Measurements from ENCODE around the gene XIRP1.

DNA sequence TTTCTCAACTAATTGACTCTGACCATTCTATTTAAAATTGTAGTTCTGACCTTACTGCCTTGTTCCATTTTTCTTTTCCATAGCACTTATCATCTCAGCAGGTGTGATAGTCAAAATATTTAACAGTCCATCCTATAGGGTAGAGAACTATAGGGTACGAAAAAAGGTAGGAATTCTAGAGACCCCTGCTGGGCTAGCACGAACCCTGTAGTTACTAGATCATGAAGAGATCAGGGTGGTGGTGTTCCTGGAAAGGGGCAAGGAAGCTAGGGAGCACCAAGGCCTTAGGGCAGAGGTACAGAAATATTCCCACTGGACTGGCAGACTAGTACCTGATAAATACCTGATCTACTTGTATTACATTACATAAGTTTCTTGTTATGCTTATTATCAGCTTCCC, 31.9 kb upstream of the XIRP1 start:
- TF ChIP-seq, protein P1, sequence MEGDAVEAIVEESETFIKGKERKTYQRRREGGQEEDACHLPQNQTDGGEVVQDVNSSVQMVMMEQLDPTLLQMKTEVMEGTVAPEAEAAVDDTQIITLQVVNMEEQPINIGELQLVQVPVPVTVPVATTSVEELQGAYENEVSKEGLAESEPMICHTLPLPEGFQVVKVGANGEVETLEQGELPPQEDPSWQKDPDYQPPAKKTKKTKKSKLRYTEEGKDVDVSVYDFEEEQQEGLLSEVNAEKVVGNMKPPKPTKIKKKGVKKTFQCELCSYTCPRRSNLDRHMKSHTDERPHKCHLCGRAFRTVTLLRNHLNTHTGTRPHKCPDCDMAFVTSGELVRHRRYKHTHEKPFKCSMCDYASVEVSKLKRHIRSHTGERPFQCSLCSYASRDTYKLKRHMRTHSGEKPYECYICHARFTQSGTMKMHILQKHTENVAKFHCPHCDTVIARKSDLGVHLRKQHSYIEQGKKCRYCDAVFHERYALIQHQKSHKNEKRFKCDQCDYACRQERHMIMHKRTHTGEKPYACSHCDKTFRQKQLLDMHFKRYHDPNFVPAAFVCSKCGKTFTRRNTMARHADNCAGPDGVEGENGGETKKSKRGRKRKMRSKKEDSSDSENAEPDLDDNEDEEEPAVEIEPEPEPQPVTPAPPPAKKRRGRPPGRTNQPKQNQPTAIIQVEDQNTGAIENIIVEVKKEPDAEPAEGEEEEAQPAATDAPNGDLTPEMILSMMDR (IDR thresholded peaks at IDR 0.05; ENCODE audit: low read depth, low read length, missing input control) = no peak
- no peak for TF ChIP-seq RAD21 (IDR thresholded peaks at IDR 0.05)
- no peak for TF ChIP-seq NR2F2 (IDR thresholded peaks at IDR 0.05)
- TF ChIP-seq, protein P2, sequence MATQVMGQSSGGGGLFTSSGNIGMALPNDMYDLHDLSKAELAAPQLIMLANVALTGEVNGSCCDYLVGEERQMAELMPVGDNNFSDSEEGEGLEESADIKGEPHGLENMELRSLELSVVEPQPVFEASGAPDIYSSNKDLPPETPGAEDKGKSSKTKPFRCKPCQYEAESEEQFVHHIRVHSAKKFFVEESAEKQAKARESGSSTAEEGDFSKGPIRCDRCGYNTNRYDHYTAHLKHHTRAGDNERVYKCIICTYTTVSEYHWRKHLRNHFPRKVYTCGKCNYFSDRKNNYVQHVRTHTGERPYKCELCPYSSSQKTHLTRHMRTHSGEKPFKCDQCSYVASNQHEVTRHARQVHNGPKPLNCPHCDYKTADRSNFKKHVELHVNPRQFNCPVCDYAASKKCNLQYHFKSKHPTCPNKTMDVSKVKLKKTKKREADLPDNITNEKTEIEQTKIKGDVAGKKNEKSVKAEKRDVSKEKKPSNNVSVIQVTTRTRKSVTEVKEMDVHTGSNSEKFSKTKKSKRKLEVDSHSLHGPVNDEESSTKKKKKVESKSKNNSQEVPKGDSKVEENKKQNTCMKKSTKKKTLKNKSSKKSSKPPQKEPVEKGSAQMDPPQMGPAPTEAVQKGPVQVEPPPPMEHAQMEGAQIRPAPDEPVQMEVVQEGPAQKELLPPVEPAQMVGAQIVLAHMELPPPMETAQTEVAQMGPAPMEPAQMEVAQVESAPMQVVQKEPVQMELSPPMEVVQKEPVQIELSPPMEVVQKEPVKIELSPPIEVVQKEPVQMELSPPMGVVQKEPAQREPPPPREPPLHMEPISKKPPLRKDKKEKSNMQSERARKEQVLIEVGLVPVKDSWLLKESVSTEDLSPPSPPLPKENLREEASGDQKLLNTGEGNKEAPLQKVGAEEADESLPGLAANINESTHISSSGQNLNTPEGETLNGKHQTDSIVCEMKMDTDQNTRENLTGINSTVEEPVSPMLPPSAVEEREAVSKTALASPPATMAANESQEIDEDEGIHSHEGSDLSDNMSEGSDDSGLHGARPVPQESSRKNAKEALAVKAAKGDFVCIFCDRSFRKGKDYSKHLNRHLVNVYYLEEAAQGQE (IDR thresholded peaks at IDR 0.05) = no peak
- TF ChIP-seq, protein P3, sequence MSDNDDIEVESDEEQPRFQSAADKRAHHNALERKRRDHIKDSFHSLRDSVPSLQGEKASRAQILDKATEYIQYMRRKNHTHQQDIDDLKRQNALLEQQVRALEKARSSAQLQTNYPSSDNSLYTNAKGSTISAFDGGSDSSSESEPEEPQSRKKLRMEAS (IDR thresholded peaks at IDR 0.05) = no peak
- no peak for TF ChIP-seq ZBTB33 (IDR thresholded peaks at IDR 0.05)
- TF ChIP-seq TAF1 (conservative IDR thresholded peaks at IDR 0.05) = no peak
